GM12864 (cell line): ENCODE results near the gene SNHG17.

ENCODE experiments used
- DNase-seq: peaks from one replicate; pipeline ENCODE4 v3.0.0-alpha.2; 2011; ENCODE audit warnings: low read depth
- H3K4me3 ChIP-seq: 2 replicates; pipeline ENCODE4 v1.5.1; 2011; ENCODE audit warnings: mild to moderate bottlenecking, low read depth, low read length, control low read depth
- CTCF ChIP-seq: IDR thresholded peaks from 2 replicates; pipeline ENCODE4 v1.5.1; 2011; ENCODE audit warnings: low read depth, mild to moderate bottlenecking, moderate library complexity, low read length, control low read depth, inconsistent platforms; ENCODE audit errors: missing control alignments

Gene SNHG17

GRCh38 chr20:38373898-38374297 lies 61.2 kb downstream of the SNHG17 start:
- no peak for TF ChIP-seq CTCF
- H3K4me3 ChIP-seq, result no peak overlapping the region
- no peak for DNase-seq

- H3K4me3 ChIP-seq, result no peak overlapping the region
- DNase-seq, result no peak
- no peak for TF ChIP-seq CTCF
Measured at GRCh38 chr20:38373231-38373867, 61.8 kb downstream of the SNHG17 start.

DNA sequence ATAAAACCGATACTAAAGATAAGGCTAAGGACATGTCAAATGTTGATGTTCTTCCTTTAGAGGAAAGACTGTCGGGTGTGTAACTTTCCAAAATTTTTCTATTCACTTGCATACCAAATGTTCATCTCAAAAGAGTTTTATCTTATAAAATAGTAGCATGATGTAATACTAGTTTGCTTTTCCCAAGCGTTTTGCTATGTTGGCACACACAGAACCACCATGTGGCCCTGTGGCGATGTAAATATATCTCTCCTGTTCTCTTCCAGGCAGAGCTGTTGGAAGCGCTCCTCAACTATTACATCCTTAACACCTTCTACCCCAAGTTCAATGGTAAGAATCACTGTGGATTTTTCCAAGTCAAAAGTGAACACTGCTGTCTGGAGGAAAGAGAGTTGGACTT lies 62.3 kb downstream of the SNHG17 start:
- H3K4me3 ChIP-seq, result no peak overlapping the region
- no peak for DNase-seq
- no peak for TF ChIP-seq CTCF
